ENCODE data around the gene PIK3R3. TPM values are rescaled to one million over a fixed set of nuclear protein-coding genes. Genes with fewer than 3 reads are reported as not detected.
"Not testable (repeated sequence)": the region's sequence is repeated elsewhere in the genome, so short reads cannot be mapped to it uniquely, and the experiment has no call there.

The PIK3R3 gene
- total RNA-seq, 1 experiment from 2014 or later = 0.30 TPM

GRCh38 chr1:46118856-46119255, 13.6 kb downstream of the PIK3R3 start:
- in situ Hi-C loops (cut with HindIII; ENCODE audit: low pct_unique_long_range_greater_than_20kb, low sequenced_read_pairs) = no loop called here
- DNase-seq (ENCODE audit: low read depth) = no peak

DNA sequence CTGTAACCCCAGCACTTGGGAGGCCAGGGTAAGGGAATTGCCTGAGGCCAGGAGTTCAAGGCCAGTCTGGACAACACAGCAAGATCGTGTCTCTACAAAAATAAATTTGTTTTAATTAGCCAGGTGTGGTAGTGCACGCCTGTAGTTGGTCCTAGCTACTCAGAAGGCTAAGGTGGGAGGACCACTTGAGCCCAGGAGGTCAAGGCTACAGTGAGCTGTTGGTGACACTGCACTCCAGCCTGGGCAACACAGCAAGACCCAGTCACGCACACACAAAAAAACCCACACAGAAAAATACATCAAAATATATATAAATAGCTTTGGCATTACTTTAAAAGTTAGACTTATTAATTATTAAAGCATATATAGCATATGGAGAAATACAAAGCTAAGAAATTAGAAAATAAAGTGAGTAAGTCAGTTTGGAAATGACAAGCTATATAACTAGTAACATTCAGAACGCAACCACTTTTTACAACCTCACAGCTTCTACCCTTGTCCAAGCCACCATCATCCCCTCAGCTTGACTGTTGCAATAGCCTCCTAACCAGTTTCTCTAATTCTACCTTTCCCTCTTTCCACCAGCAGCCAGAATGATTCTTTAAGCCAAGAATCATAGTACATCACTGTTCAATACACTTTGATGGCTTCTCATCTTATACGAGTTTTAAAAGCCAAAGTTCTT, 14.5 kb downstream of the PIK3R3 start:
- DNase-seq (ENCODE audit: low read depth) = no peak
- in situ Hi-C loops (cut with HindIII; ENCODE audit: low pct_unique_long_range_greater_than_20kb, low sequenced_read_pairs) = no loop called here

DNA sequence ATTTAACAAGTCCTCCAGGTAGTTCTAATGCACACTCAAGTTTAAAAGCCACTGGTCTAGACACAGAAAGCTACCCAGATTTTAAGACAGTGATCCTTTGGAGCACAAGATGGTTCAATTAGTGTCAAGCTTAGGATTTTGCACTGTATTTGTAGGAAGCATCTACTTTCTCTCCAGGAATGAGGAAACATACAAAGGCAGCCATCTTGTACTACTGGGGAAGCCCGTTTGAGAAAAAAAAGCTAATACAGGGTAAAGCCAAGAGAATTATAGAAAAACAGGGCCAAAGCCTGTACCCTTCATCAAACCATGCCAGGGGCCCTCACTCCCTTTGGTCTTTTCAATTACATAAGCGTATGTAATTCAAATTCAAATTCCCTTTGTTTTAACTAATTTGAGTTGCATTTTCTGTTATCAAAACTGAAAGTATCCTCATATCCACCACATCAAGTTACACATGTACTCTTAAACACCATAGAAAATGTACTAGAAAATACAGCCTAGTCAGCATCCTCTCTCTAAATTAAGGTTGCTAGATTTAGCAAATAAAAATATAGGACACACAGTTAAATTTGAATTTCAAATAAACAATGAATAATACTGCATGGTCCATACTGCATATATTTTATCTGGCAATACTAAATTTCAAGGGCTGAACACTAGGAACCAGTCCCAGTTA, 17.4 kb downstream of the PIK3R3 start:
- DNase-seq (ENCODE audit: low read depth) = no peak
- in situ Hi-C loops (cut with HindIII; ENCODE audit: low pct_unique_long_range_greater_than_20kb, low sequenced_read_pairs) = no loop called here

GRCh38 chr1:46113948-46114347, 18.5 kb downstream of the PIK3R3 start:
- in situ Hi-C loops (cut with HindIII; ENCODE audit: low pct_unique_long_range_greater_than_20kb, low sequenced_read_pairs) = no loop called here
- no peak for DNase-seq (ENCODE audit: low read depth)

DNA sequence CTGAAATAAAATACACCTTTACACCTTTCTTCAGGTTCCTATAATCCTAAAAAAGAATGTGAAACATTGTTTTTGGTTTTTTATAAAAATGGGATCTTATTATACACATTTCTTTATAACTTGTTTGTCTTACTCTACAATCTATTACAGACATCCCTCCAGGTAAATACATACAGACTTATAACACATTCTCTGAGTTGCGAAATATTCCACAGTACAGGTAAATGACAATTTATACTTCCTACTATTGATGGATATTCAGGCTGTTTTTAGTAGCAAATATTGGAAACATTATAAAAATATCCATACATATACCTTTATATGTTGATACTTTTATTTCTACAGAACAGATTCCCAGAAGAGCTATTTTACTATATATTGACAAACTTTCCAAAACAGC, 20.3 kb downstream of the PIK3R3 start:
- DNase-seq (ENCODE audit: low read depth) = no peak
- in situ Hi-C loops (cut with HindIII; ENCODE audit: low pct_unique_long_range_greater_than_20kb, low sequenced_read_pairs) = no loop called here

GRCh38 chr1:46110521-46110920, 21.9 kb downstream of the PIK3R3 start:
- in situ Hi-C loops (cut with HindIII; ENCODE audit: low pct_unique_long_range_greater_than_20kb, low sequenced_read_pairs) = no loop called here
- DNase-seq (ENCODE audit: low read depth) = no peak

GRCh38 chr1:46102769-46103476, 29.5 kb downstream of the PIK3R3 start:
- DNase-seq (ENCODE audit: low read depth) = no peak

DNA sequence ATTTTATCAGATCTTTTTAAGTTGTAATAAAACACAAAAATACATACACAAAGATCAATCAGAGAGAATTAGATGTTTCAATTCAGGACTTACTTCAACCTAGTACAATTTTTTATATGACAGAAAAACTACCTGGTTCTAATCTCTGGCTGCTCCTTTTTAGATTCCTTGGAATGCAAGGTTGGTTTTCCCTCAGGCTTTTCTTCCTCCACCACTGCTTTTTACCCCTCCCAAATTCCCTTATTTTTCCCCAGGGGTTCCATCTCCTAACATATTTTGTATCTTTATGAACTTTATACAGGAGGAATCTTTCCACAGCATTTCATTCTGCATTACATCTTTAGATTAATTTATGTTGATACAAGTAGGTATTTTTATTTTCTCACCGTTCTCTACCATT, 33.2 kb downstream of the PIK3R3 start:
- in situ Hi-C loops (cut with HindIII; ENCODE audit: low pct_unique_long_range_greater_than_20kb, low sequenced_read_pairs) = no loop called here
- no peak for DNase-seq (ENCODE audit: low read depth)

More at GRCh38 chr1:46102769-46103476, 29.5 kb downstream of the PIK3R3 start:
- in situ Hi-C loops (cut with HindIII; ENCODE audit: low pct_unique_long_range_greater_than_20kb, low sequenced_read_pairs) = no loop called here

GRCh38 chr1:46098027-46098712, 34.3 kb downstream of the PIK3R3 start:
- DNase-seq (ENCODE audit: low read depth) = no peak
- in situ Hi-C loops (cut with HindIII; ENCODE audit: low pct_unique_long_range_greater_than_20kb, low sequenced_read_pairs) = no loop called here

DNA sequence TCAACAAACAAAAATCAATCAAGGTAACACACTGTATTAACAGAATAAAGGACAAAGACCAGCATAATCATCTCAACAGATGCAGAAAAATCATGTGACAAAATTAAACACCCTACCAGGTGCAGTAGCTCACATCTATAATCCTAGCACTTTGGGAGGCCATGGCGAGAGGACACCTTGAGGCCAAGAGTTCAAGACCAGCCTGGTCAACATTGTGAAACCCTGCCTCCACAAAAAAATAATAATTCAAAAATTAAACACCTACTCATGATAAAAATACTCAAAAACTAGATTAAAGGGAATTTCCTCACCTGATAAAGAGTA, 35.3 kb downstream of the PIK3R3 start:
- DNase-seq (ENCODE audit: low read depth) = no peak
- in situ Hi-C loops (cut with HindIII; ENCODE audit: low pct_unique_long_range_greater_than_20kb, low sequenced_read_pairs) = no loop called here

GRCh38 chr1:46096269-46097148, 35.9 kb downstream of the PIK3R3 start:
- DNase-seq (ENCODE audit: low read depth) = no peak
- in situ Hi-C loops (cut with HindIII; ENCODE audit: low pct_unique_long_range_greater_than_20kb, low sequenced_read_pairs) = no loop called here

- in situ Hi-C loops (cut with HindIII; ENCODE audit: low pct_unique_long_range_greater_than_20kb, low sequenced_read_pairs); DNase-seq (ENCODE audit: low read depth): not testable (repeated sequence)
These were observed 37.3 kb downstream of the PIK3R3 start for GRCh38 chr1:46095110-46095509.

GRCh38 chr1:46094471-46095005, 37.9 kb downstream of the PIK3R3 start:
- no peak for DNase-seq (ENCODE audit: low read depth)
- in situ Hi-C loops (cut with HindIII; ENCODE audit: low pct_unique_long_range_greater_than_20kb, low sequenced_read_pairs) = no loop called here

DNA sequence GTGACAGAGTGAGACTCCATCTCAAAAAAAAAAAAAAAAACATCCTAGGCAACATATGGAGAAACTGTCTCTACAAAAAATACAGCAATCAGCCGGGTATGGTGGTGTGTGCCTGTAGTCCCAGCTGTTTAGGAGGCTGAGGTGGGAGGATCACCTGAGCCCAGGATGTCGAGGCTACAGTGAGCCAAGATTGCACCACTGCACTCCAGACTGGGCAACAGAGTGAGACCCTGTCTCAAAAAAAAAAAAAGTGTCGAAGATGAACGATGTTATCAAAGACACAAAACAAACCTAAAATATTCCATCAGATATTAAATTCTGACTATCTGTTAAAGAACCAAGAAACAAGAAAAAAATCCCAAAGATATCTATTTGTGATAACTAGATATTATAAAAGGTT, 38.6 kb downstream of the PIK3R3 start:
- DNase-seq (ENCODE audit: low read depth); in situ Hi-C loops (cut with HindIII; ENCODE audit: low pct_unique_long_range_greater_than_20kb, low sequenced_read_pairs): not testable (repeated sequence)

GRCh38 chr1:46087891-46088290, 44.5 kb downstream of the PIK3R3 start:
- in situ Hi-C loops (cut with HindIII; ENCODE audit: low pct_unique_long_range_greater_than_20kb, low sequenced_read_pairs) = no loop called here
- DNase-seq (ENCODE audit: low read depth) = no peak

DNA sequence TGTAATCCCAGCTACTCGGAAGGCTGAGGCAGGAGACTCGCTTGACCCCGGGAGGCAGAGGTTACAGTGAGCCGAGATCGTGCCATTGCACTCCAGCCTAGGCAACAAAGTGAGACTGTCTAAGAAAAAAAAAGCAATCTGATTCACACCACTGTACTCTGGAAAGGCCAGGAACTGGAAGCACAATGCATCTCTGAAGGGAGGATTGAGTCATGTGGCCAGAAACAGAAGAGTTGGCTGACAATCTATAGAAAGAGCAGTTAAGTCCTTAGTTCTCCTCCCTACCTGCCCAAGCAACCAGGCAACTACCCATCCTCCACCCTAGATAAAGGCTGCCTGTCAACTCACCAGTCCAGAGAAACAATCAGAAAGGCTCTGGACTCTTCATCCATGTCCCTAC, 45.9 kb downstream of the PIK3R3 start:
- in situ Hi-C loops (cut with HindIII; ENCODE audit: low pct_unique_long_range_greater_than_20kb, low sequenced_read_pairs) = no loop called here
- no peak for DNase-seq (ENCODE audit: low read depth)

GRCh38 chr1:46084553-46085451, 47.6 kb downstream of the PIK3R3 start:
- in situ Hi-C loops (cut with HindIII; ENCODE audit: low pct_unique_long_range_greater_than_20kb, low sequenced_read_pairs) = no loop called here
- no peak for DNase-seq (ENCODE audit: low read depth)

All from Caki2 (cell line).